ENCODE data around the gene SALL3. TPM values are rescaled to one million over a fixed set of nuclear protein-coding genes. Genes with fewer than 3 reads are reported as not detected.

Gene SALL3
- total and polyA plus RNA-seq, 2 of the 13 experiments (the other 11 are each of a cell fraction or from before 2014, with no cell fraction given): not detected

- TF ChIP-seq ZBTB46 (CRISPR knock-in tag; IDR thresholded peaks at IDR 0.05; ENCODE audit: borderline replicate concordance) (no peak), ZNF333 (CRISPR knock-in tag; IDR thresholded peaks at IDR 0.05; ENCODE audit: borderline replicate concordance) (no peak), HMG20A (CRISPR knock-in tag; IDR thresholded peaks at IDR 0.05; ENCODE audit: borderline replicate concordance) (no peak), ZBTB1 (CRISPR knock-in tag; IDR thresholded peaks at IDR 0.05; ENCODE audit: borderline replicate concordance) (no peak)
Measured at GRCh38 chr18:79026491-79026890, 46.9 kb downstream of the SALL3 start (continued).

GRCh38 chr18:79030680-79031079 lies 51.1 kb downstream of the SALL3 start:
- no peaks in the 10 kb centered on the region for H3K79me2 ChIP-seq (ENCODE audit: insufficient read depth, low read length)
- no peak overlapping the region for H3K9ac ChIP-seq (ENCODE audit: insufficient read depth, low read depth, low read length)
- H4K20me1 ChIP-seq (ENCODE audit: insufficient read depth, low read length): no peaks in the 10 kb centered on the region
- H3K4me3 ChIP-seq (replicated peaks in 1 of 3; ENCODE audit: insufficient read depth in 1 of 3, low read depth in 2 of 3, low read length in 3 of 3): no peak overlapping the region
- H3K4me1 ChIP-seq (ENCODE audit: insufficient read depth, low read length): no peaks in the 10 kb centered on the region
- POLR2A ChIA-PET: no interaction called here
- no peaks in the 10 kb centered on the region for H3K36me3 ChIP-seq (replicated peaks in 1 of 2; ENCODE audit: control insufficient read depth in 1 of 2, insufficient read depth in 2 of 2, low read length in 2 of 2)
- CTCF ChIA-PET (ENCODE audit: low intra/inter-chr PET ratio, low total read pairs): no interaction called here
- no peak overlapping the region for H2AFZ ChIP-seq (ENCODE audit: low read length)
- no peak overlapping the region for H3K4me2 ChIP-seq (ENCODE audit: low read depth, low read length)
- H3K9me3 ChIP-seq (ENCODE audit: low read length): no peaks in the 10 kb centered on the region
- FAIRE-seq: no peak
- 0% methylated on average over 8 of the region's 9 CpGs for WGBS (ENCODE audit: low lambda C conversion rate)
- no peak for TF ChIP-seq KMT2B (CRISPR knock-in tag; IDR thresholded peaks at IDR 0.05)
- TF ChIP-seq BHLHE40 (IDR thresholded peaks at IDR 0.05; ENCODE audit: low read length): peak; percentile 74
- peak; percentile 56; the same call in 1 of the 2 replicates for TF ChIP-seq ZNF263 (CRISPR knock-in tag; IDR thresholded peaks at IDR 0.05)
- in situ Hi-C loops (cut with HindIII; ENCODE audit: extremely low pct_ligation_motif_present, low pct_unique_long_range_greater_than_20kb) (no loop called here), intact Hi-C loops (cut with micrococcal nuclease; ENCODE audit: unreplicated experiment) (no loop called here)
- no peak for DNase-seq (ENCODE audit: low spot score)
- BruUV-seq (replicated peaks): no TSS peak
- ATAC-seq: peak; percentile 38; the same call in 1 of the 3 replicates
- peaks cover 0 to 6% of the 10 kb centered on the region in 2 experiments; a peak in 1 of 5 replicates for H3K27me3 ChIP-seq (ENCODE audit: control insufficient read depth in 1 of 2, insufficient read depth in 2 of 2, low read length in 2 of 2)
- no peak overlapping the region for H3K27ac ChIP-seq (ENCODE audit: extremely low read length, insufficient read depth, low read length)
